HepG2 (cell line): Measurements from ENCODE around the gene SH2D2A. TPM values are rescaled to one million over a fixed set of nuclear protein-coding genes. Genes with fewer than 3 reads are reported as not detected.

Source experiments
- CREB1 ChIP-seq, 2 experiments: fragments of 450-650 bp in 1 of 2; IDR thresholded peaks; 2 replicates each; pipeline ENCODE4 v1.6.1; 2016 to 2017; ENCODE audit warnings: control low read depth in 1 of 2, mild to moderate bottlenecking in 1 of 2, missing compliant biosample characterization in 1 of 2, missing genetic modification characterization in 1 of 2
- ELF1 ChIP-seq: sonication (generic); formaldehyde crosslinking; IDR thresholded peaks from 2 replicates; pipeline ENCODE4 v1.4.0; 2020; ENCODE audit warnings: missing genetic modification reagents
- ETV5 ChIP-seq: IDR thresholded peaks from 2 replicates; pipeline ENCODE4 v1.6.1; 2018; ENCODE audit warnings: missing biosample characterization, missing genetic modification reagents, inconsistent platforms, borderline replicate concordance
- FOXA3 ChIP-seq: IDR thresholded peaks from 2 replicates; pipeline ENCODE4 v1.6.1; 2016; ENCODE audit warnings: missing genetic modification reagents, missing compliant biosample characterization
- FOXJ3 ChIP-seq: sonication (generic); formaldehyde crosslinking; IDR thresholded peaks from 2 replicates; pipeline ENCODE4 v1.4.0; 2020; ENCODE audit warnings: missing genetic modification reagents, mild to moderate bottlenecking, borderline replicate concordance
- GATAD2A ChIP-seq: IDR thresholded peaks from 2 replicates; pipeline ENCODE4 v1.6.1; 2016
- GPBP1L1 ChIP-seq: sonication (generic); formaldehyde crosslinking; IDR thresholded peaks from 2 replicates; pipeline ENCODE4 v1.5.0; 2020; ENCODE audit warnings: mild to moderate bottlenecking, missing genetic modification reagents
- MZF1 ChIP-seq: sonication (generic); formaldehyde crosslinking; IDR thresholded peaks from 2 replicates; pipeline ENCODE4 v1.8.1; 2023; ENCODE audit warnings: mild to moderate bottlenecking, missing genetic modification reagents, borderline replicate concordance
- NBN ChIP-seq: fragments of 450-650 bp; conservative IDR thresholded peaks from 2 replicates; pipeline ENCODE4 v1.6.1; 2017
- PLRG1 ChIP-seq: fragments of 450-650 bp; conservative IDR thresholded peaks from 2 replicates; pipeline ENCODE4 v1.6.1; 2016
- PRDM10 ChIP-seq: sonication (generic); formaldehyde crosslinking; IDR thresholded peaks from 2 replicates; pipeline ENCODE4 v1.4.0; 2020; ENCODE audit warnings: low read depth, missing genetic modification reagents
- RXRB ChIP-seq: IDR thresholded peaks from 2 replicates; pipeline ENCODE4 v1.6.1; 2016; ENCODE audit warnings: borderline replicate concordance, missing genetic modification reagents, missing compliant biosample characterization
- SALL1 ChIP-seq: sonication (generic); formaldehyde crosslinking; IDR thresholded peaks from 2 replicates; pipeline ENCODE4 v1.8.0; 2022; ENCODE audit warnings: mild to moderate bottlenecking, missing genetic modification reagents
- SAP130 ChIP-seq: IDR thresholded peaks from 2 replicates; pipeline ENCODE4 v1.6.1; 2016; ENCODE audit warnings: low read depth
- SIX1 ChIP-seq: sonication (generic); formaldehyde crosslinking; IDR thresholded peaks from 2 replicates; pipeline ENCODE4 v1.4.0; 2020; ENCODE audit warnings: missing genetic modification reagents, borderline replicate concordance
- TBX2 ChIP-seq: sonication (generic); formaldehyde crosslinking; IDR thresholded peaks from 2 replicates; pipeline ENCODE4 v1.5.0; 2020; ENCODE audit warnings: missing genetic modification reagents, mild to moderate bottlenecking, borderline replicate concordance
- TEAD3 ChIP-seq: optimal IDR thresholded peaks from 2 replicates; pipeline ENCODE3; 2016; ENCODE audit warnings: borderline replicate concordance
- ZNF660 ChIP-seq: sonication (generic); formaldehyde crosslinking; IDR thresholded peaks from 2 replicates; pipeline ENCODE4 v1.5.1; 2020; ENCODE audit warnings: mild to moderate bottlenecking, low read depth, missing genetic modification reagents, borderline replicate concordance
- ZNF792 ChIP-seq: IDR thresholded peaks from 2 replicates; pipeline ENCODE4 v1.6.1; 2016
- polyA plus RNA-seq, 8 experiments: library from polyadenylated mRNA; depleted of rRNA in 3 of 8; stranded (reverse) in 7 of 8; unstranded in 1 of 8; fragments of >200 nt; fragmentation: Illumina TruSeq in 4 of 8; extraction: Trizol in 4 of 8; gene quantifications; 2 replicates each; pipeline versions ENCODE4 v1.2.1 to v1.2.3, GENCODE V29; 2011 to 2016; ENCODE audit warnings: low read depth in 4 of 8, missing spikeins in 1 of 8, mixed read lengths in 1 of 8; ENCODE audit not compliant: insufficient read depth in 1 of 8
- total RNA-seq, 5 experiments: library from RNA; depleted of rRNA; stranded (reverse); fragments of >200 nt; fragmentation: Illumina TruSeq; extraction: Trizol; gene quantifications; 2 replicates each; pipeline ENCODE4 v1.2.3, GENCODE V29; 2016; ENCODE audit warnings: low read depth in 1 of 5
- TF ChIP-seq, protein P1 (sequence below): sonication (generic); formaldehyde crosslinking; IDR thresholded peaks from 2 replicates; pipeline ENCODE4 v1.8.0; 2023; ENCODE audit warnings: mild to moderate bottlenecking, missing genetic modification reagents

The SH2D2A gene
- total and polyA plus RNA-seq, 2 of the 13 experiments (the other 11 are each of a cell fraction or from before 2014, with no cell fraction given): 0.57 to 0.73 TPM

GRCh38 chr1:156795787-156796186 is 20.9 kb downstream of the SH2D2A start (continued):
- TF ChIP-seq GPBP1L1 (CRISPR knock-in tag) (no peak), NBN (no peak), ZNF660 (CRISPR knock-in tag) (no peak), MZF1 (CRISPR knock-in tag) (no peak), ZNF792 (CRISPR knock-in tag) (0 out of 2 replicates have a peak, but pooled peaks have one; percentile 26), CREB1 (IDR thresholded peaks at IDR 0.05) (no peak), CREB1 (CRISPR knock-in tag; IDR thresholded peaks at IDR 0.05) (peak; percentile 30; the same call in 1 of the 2 replicates), FOXJ3 (CRISPR knock-in tag) (peak; percentile 46; the same call in 1 of the 2 replicates), ETV5 (CRISPR knock-in tag) (peak; percentile 53; the same call in 1 of the 2 replicates), TEAD3 (CRISPR knock-in tag) (peak; percentile 44), ELF1 (CRISPR knock-in tag) (0 out of 2 replicates have a peak, but pooled peaks have one; percentile 9), SAP130 (peak; percentile 71), RXRB (CRISPR knock-in tag) (peak; percentile 31; the same call in 1 of the 2 replicates), FOXA3 (CRISPR knock-in tag) (peak; percentile 45; the same call in 1 of the 2 replicates), SIX1 (CRISPR knock-in tag) (0 out of 2 replicates have a peak, but pooled peaks have one; percentile 29), SALL1 (CRISPR knock-in tag) (peak; percentile 75), PLRG1 (no peak), PRDM10 (peak; percentile 55; the same call in 1 of the 2 replicates), GATAD2A (CRISPR knock-in tag) (peak; percentile 55; the same call in 1 of the 2 replicates), TBX2 (CRISPR knock-in tag) (peak; percentile 77; the same call in 1 of the 2 replicates)
- TF ChIP-seq, protein P1, sequence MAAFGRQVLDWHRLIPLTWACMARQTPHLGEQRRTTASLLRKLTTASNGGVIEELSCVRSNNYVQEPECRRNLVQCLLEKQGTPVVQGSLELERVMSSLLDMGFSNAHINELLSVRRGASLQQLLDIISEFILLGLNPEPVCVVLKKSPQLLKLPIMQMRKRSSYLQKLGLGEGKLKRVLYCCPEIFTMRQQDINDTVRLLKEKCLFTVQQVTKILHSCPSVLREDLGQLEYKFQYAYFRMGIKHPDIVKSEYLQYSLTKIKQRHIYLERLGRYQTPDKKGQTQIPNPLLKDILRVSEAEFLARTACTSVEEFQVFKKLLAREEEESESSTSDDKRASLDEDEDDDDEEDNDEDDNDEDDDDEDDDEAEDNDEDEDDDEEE (CRISPR knock-in tag): 0 out of 2 replicates have a peak, but pooled peaks have one; percentile 27
